Esophagus muscularis mucosa (tissue), 3 donors: ENCODE measurements around the gene ASB7.

Source experiments
- CTCF ChIP-seq, 3 experiments: fragments of 200-600 bp in 2 of 3; fragments of 450-650 bp in 1 of 3; sonication (generic) in 2 of 3; IDR thresholded peaks; one replicate each; pipeline ENCODE4 v1.5.1; 2017 to 2019; ENCODE audit warnings: antibody characterized with exemption in 3 of 3, mild to moderate bottlenecking in 2 of 3, moderate library complexity in 1 of 3
- POLR2A ChIP-seq: fragments of 450-650 bp; IDR thresholded peaks from one replicate; pipeline ENCODE4 v1.6.1; 2017; ENCODE audit warnings: antibody characterized with exemption, moderate library complexity, mild to moderate bottlenecking, low read depth

- TF ChIP-seq POLR2A (no peak), CTCF (IDR thresholded peaks at IDR 0.05) (no peak)
These were observed 40.6 kb downstream of the ASB7 start for GRCh38 chr15:100642950-100643338.
